Measurements from ENCODE around the gene LCN9.

GRCh38 chr9:135700525-135700924, 37.4 kb downstream of the LCN9 start:
- no peak for TF ChIP-seq CTCF (IDR thresholded peaks at IDR 0.05)
- no peak for TF ChIP-seq EZH2 (IDR thresholded peaks at IDR 0.05)
- no peak for TF ChIP-seq EZH2phosphoT487 (IDR thresholded peaks at IDR 0.05)

All from neural progenitor cell (in vitro differentiated cells).